DMS114 treated with DMSO at 0.1 percent for 48 hours (cell line): ENCODE results near the gene PIK3C2A.

Source experiments
- DNase-seq: peaks from one replicate; lab custom pipeline; 2025; ENCODE audit not compliant: unreplicated experiment; lab: John Stamatoyannopoulos, UW

PIK3C2A gene

DNA sequence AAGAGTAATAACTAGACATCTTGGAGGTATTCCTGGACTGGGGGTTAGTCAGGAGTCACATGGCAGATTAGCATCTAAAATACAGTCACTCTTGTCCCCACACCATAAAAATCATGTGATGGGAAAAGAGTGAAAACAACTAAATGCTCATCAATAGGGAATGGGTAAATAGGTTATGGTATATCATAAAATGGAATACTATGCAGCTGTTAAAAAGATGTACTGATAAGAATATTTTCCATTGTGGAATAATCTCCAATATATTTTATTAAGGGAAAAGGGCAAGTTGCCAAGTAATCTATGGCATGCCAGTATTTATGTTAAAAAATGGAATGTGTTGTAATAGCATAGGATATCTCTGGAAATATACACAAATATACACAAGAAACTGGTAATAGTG lies 6.6 kb upstream of the PIK3C2A start:
- DNase-seq: no peak

GRCh38 chr11:17211286-17211685 lies 3.5 kb upstream of the PIK3C2A start:
- DNase-seq: no peak

DNA sequence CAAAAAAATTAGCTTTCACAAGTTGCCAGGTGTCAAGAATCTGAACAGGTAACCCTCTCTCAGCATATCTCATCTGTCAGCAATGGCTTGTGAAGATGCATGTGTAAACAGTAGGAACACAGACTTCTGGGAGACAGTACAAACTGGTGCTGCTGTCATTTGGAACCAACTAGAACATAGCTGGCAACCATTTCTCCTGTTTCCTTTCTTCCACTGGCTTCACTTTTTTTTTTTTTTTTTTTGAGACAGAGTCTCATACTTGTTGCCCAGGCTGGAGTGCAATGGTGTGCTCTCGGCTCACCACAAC lies 2.1 kb upstream of the PIK3C2A start:
- no peak for DNase-seq

GRCh38 chr11:17208257-17208999 lies 642 bp upstream of the PIK3C2A start:
- peak; percentile 21 for DNase-seq

DNA sequence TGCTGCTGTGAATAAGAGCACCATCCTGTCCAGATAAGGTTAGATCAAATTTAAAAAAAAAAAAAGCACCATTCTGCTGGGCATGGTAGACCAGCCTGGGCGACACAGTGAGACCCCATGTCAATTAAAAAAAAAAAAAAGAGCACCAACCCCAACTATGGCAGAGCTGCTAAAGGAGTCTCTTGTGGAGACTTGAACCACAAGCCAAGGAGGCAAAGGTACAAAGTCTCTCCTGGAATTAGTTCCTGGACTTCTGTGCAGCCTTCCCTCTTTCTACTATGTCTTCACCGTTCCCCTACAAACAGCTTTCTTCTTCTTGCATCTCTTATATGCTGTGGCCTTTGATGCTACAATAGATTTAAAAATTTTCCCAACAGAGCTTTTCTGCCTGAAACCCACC lies 1.3 kb downstream of the PIK3C2A start:
- no peak for DNase-seq

DNA sequence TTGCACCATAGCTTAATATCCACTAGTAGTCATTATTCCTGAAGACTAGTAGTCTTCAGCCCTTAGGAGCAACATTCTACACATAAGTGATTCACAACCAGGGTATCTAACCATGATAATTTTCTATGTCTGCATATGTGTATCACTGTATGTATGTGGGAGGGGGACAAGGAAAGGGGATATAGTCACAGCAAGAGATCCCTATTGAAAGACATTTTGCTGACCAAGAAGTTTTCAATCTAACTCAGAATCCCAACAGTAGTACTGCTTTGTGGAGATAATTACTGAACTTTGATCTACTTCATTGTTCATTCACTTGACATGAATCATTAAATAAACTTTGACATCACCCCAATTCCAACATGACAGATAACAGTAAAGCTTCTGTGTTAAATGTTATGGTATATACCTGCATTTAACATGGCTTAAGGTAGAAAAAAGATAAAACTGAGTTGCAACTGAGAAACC lies 10.3 kb downstream of the PIK3C2A start:
- DNase-seq: no peak

DNA sequence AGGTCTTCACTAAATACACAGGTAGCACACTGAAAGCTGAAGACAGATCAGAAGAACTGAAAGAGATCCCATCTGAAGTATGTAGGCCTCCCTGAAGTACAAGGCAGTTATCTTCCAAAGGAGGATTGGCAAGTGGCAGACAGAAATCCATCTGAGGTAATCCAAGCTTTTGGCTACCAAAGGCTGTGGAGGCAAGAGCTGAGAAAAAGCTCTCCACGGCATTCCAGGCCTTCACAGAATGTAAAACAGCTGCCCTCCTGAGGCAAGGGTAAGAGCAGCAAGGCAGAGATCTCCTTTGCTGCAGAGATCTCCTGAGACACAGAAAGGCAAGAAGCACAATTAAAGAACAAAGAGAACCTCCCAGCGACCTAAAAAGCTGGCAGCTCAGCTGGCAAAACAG lies 19.1 kb downstream of the PIK3C2A start:
- DNase-seq: no peak

GRCh38 chr11:17186932-17187692 lies 20.7 kb downstream of the PIK3C2A start:
- DNase-seq: no peak

DNA sequence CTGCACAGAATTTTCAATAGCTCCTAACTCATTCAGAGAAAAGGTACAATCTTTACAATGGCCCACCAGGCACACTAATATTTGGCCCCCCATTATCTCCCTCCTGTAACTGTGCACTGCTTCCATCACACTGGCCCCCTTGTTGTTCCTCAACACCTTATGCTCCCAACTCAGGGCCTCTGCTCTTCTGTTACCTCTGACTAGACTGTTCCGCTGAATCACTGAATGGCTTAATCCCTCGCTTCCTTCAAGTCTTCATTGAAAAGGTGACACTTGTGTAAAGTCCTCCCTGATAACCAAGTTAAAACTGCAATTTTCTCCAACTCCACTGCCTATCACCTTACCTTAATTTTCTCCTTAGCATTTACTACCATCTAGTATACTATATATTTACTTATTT lies 21.8 kb downstream of the PIK3C2A start:
- no peak for DNase-seq

GRCh38 chr11:17184882-17185587 lies 22.8 kb downstream of the PIK3C2A start:
- no peak for DNase-seq

- DNase-seq: no peak
These were observed 23.9 kb downstream of the PIK3C2A start for GRCh38 chr11:17183836-17184235.

DNA sequence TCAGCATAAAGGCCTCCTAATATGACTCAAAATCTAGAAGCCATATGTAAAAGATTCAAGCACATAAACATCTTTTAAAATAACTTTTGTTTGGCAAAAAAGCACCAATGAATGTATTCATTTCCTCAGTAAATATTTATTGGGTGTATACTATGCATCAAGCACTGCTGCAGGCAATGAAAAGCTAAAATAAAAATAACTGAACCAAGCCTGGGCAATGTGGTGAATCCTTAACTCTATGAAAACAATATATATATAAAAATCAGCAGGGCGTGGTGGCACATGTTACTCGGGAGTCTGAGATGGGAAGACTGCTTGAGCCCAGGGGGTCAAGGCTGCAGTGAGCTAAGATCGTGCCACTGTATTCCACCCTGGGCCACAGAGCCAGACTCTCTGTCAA lies 27.8 kb downstream of the PIK3C2A start:
- no peak for DNase-seq

DNA sequence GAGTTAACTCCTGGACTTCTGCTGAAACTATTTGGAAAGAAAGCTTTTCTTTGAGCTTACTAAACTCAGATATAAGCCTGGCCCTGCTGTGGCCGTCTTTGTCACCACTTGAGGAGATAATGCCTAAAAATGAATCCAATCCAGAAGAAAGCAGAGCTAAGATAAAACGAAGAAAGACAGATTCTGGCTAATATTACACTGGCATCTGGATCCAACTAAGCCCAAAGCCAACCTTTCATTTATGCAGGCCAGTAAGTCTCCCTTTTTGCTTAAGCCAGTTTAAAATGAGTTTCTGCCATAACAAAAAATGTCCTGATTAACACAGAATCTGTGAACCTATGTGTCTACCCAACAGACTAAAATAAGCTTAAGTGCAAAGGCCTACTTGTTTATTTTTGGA lies 34.5 kb downstream of the PIK3C2A start:
- no peak for DNase-seq

- no peak for DNase-seq
These were observed 35.9 kb downstream of the PIK3C2A start for GRCh38 chr11:17171916-17172315.

- DNase-seq: no peak
These were observed 36.4 kb downstream of the PIK3C2A start for GRCh38 chr11:17171343-17171742.

DNA sequence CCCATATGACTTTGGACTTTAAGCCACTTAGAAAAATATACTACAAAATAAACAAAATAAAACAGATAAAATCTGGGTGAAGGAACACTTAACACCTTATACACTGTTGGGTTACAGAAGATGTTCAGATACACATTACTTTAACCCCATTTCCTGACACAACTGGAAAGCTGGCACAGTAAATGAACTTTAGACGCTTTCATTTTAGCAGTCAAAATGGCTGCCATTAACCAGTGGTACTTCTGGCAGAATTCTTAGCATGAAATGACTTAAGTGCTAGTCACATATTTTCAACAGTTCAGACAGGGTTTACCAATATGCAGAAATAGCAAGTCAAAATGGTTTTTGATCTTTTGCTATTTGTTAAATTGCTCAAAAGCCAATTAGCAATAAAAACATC lies 37.9 kb downstream of the PIK3C2A start:
- DNase-seq: no peak

DNA sequence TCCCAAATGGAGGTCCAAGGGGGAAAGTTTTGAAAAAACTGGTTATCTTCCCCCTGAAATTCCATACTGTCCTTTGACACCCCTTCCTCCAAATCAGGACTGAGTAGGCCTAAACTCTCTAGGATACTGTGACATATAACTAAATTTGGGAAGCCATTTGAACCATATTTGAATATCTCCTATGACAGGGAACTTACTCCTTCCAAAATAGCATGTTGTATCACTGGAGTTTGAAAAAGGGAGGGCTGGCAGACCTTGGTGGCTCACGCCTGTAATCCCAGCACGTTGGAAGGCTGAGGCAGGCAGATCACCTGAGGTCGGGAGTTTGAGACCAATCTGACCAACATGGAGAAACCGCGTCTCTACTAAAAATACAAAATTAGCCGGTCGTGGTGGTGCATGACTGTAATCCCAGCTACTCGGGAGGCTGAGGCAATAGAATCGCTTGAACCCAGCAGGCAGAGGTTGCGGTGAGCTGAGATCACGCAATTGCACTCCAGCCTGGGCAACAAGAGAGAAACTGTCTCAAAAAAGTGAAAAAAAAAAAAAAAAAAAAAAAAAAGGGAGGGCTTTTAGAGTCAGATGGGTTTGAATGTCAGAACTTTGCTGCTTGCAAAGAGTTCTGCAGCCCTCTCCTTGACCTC lies 42.4 kb downstream of the PIK3C2A start:
- DNase-seq: no peak

GRCh38 chr11:17164361-17165246 lies 43.2 kb downstream of the PIK3C2A start:
- no peak for DNase-seq

DNA sequence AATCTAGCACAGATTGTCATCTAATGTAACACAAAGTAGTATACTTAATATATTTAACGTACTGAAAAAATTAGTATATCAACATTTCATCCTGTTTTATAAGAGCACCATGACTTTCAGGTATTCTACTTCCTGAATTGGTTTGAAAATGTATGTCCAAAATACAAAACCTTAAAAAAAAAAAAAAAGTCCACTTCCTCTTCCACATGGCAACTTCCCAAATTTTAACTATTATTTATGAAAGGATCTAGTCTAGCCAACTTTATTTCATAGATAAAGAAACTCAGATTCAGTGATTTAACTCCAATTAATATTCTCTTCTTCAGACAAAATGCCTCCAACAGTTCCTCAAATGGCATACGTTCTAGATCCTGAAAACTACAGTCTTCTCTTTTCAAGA lies 44.0 kb downstream of the PIK3C2A start:
- no peak for DNase-seq

DNA sequence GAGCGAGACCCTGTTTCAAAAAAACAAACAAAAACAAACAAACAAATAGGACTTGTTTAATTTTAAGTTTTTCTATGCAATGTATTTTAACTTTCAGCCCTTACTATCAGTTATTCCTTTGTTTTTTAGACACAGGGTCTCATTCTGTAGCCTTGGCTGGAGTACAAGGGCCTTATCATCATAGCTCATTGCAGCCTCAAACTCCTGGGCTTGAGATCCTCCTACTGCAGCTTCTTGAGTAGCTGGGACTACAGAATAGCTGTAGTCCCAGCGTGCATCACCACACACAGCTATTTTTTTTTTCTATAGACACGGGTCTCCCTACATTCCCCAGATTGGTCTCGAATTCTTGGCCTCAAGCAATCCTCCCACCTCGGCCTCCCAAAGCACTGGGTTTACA lies 44.5 kb downstream of the PIK3C2A start:
- no peak for DNase-seq

GRCh38 chr11:17162376-17162775 lies 45.4 kb downstream of the PIK3C2A start:
- DNase-seq: no peak
